ENCODE results near the gene KIF11. TPM values are rescaled to one million over a fixed set of nuclear protein-coding genes. Genes with fewer than 3 reads are reported as not detected.
"Not testable (repeated sequence)": the region's sequence is repeated elsewhere in the genome, so short reads cannot be mapped to it uniquely, and the experiment has no call there.

KIF11 gene
- total RNA-seq, 4 donors from 2014 or later = 0.37 to 2.2 (median 0.69) TPM

DNA sequence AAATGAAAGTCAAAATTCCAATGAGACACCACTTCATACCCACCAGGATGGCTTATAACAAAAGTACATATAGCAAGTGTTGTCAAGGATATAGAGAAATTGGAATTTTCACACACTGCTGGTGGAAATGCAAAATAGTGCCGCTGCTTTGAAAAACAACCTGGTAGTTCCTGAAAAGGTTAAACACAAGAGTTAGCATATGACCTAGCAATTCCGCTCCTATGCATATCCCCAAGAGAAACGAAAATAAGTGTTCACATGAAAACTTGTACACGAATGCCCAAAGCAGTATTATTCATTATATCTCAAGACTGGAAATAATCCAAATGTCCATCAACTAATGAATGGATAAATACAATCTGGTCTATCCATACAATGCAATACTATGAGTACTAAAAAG lies 33.9 kb upstream of the KIF11 start:
- TF ChIP-seq, protein P1, sequence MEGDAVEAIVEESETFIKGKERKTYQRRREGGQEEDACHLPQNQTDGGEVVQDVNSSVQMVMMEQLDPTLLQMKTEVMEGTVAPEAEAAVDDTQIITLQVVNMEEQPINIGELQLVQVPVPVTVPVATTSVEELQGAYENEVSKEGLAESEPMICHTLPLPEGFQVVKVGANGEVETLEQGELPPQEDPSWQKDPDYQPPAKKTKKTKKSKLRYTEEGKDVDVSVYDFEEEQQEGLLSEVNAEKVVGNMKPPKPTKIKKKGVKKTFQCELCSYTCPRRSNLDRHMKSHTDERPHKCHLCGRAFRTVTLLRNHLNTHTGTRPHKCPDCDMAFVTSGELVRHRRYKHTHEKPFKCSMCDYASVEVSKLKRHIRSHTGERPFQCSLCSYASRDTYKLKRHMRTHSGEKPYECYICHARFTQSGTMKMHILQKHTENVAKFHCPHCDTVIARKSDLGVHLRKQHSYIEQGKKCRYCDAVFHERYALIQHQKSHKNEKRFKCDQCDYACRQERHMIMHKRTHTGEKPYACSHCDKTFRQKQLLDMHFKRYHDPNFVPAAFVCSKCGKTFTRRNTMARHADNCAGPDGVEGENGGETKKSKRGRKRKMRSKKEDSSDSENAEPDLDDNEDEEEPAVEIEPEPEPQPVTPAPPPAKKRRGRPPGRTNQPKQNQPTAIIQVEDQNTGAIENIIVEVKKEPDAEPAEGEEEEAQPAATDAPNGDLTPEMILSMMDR (IDR thresholded peaks at IDR 0.05) = no peak
- no peak for ATAC-seq (ENCODE audit: low FRiP score)

DNA sequence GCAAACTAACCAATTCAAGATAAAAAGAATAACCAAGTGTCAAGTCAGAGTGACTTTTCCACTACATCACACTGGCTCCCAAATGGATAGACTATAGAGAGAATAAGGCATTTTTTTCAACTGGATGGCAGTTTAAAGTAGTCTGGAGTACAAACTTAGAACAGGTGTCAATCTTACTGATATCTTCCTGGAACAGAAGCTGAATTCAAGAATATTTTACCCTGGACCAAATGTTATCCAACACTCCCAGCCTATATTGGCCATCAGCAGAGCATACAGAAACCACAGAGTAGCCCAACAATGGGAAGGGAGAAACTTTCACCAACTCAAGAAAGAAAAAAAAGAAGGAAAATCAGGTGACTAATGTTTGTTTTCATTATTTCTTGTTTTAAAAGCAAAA lies 30.5 kb upstream of the KIF11 start:
- TF ChIP-seq, protein P1 (IDR thresholded peaks at IDR 0.05) = no peak
- DNase-seq (ENCODE audit: low spot score) = no peak
- no peak for ATAC-seq (ENCODE audit: low FRiP score)

More for the DNA sequence above, 33.9 kb upstream of the KIF11 start:
- DNase-seq (ENCODE audit: low spot score) = no peak

DNA sequence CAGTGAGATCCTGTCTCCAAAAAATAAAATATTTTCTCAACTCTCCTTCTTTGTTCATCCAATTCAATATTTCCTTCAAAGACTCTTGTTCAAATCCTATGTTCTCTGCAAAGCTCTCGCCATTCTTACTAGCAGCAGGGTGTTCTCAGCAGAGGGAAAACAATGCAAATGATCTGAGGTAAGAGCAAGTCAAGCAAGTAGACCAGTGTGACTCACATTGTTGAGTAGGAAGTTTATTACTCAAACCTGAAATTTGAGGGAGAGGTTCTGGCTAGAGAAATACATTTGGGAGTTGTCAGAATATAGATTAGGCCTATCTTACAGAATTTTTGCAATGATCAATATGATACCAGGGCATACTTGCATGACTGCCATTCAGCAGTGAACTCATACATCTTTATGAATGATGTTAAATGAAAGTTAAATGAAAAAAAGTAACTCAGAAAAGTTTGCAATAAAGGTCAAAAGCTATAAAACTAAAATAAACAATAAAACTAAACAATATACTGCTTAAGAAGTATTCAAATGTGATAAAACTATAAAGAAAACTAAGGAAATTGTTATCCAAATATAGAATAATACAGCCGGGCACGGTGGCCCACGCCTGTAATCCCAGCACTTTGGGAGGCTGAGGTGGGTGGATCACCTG lies 24.9 kb upstream of the KIF11 start:
- ATAC-seq (ENCODE audit: low FRiP score) = no peak
- DNase-seq (ENCODE audit: low spot score) = no peak
- TF ChIP-seq, protein P1 (IDR thresholded peaks at IDR 0.05) = no peak

DNA sequence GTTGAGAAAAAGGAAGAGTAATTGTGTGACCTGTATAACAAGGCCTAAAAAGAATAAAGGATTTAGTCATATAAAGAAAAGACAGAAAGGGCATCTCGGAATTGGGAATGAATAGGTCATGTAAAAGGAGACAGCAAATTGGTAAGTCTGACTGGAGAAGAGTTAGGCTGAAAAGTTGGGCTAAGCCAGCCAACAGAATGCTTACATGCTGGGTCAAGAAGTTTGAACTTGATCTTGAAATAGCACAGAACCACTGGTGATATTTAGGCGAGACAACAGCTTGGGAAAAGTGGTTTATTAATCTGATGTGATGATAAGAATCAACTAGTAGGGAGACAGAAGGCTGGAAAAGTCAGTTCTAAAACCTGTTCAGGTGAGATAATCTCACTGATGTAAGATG lies 23.9 kb upstream of the KIF11 start:
- TF ChIP-seq, protein P1 (IDR thresholded peaks at IDR 0.05) = no peak
- ATAC-seq (ENCODE audit: low FRiP score) = no peak
- DNase-seq (ENCODE audit: low spot score) = no peak

DNA sequence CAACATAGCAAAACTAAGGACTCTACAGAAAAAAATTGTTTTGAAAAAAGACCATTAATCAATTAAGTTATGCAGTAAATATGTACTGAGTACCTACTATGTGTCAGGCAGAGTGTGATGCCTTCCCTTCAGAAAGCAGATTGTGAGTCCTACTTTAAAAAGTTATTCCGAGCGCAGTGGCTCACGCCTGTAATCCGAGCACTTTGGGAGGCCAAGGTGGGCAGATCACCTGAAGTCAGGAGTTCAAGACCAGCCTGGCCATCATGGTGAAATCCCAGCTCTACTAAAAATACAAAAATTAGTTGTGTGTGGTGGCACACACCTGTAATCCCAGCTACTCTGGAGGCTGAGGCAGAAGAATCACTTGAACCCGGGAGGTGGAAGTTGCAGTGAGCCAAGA lies 23.3 kb upstream of the KIF11 start:
- not testable (repeated sequence) for ATAC-seq (ENCODE audit: low FRiP score); DNase-seq (ENCODE audit: low spot score)

DNA sequence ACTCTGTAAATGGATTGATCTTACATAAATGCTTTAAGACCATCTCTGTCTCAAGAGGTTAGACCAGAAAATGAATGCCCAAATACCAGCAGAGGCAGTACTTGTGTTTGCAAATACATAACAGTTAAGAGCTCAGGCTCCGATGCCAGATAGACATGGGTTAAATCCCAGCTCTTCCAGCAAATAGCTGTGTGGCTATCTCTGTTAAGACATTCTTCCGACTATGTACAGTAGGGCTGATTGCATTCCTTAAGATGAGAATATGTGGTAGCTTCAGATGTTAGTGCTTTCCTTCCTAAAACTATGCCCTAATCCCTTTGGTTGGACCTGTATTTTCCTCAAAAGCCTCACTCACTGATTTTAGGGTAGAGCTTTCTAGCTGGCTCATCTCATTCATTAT lies 21.3 kb upstream of the KIF11 start:
- TF ChIP-seq, protein P1 (IDR thresholded peaks at IDR 0.05) = no peak
- ATAC-seq (ENCODE audit: low FRiP score) (no peak), DNase-seq (ENCODE audit: low spot score) (no peak)

DNA sequence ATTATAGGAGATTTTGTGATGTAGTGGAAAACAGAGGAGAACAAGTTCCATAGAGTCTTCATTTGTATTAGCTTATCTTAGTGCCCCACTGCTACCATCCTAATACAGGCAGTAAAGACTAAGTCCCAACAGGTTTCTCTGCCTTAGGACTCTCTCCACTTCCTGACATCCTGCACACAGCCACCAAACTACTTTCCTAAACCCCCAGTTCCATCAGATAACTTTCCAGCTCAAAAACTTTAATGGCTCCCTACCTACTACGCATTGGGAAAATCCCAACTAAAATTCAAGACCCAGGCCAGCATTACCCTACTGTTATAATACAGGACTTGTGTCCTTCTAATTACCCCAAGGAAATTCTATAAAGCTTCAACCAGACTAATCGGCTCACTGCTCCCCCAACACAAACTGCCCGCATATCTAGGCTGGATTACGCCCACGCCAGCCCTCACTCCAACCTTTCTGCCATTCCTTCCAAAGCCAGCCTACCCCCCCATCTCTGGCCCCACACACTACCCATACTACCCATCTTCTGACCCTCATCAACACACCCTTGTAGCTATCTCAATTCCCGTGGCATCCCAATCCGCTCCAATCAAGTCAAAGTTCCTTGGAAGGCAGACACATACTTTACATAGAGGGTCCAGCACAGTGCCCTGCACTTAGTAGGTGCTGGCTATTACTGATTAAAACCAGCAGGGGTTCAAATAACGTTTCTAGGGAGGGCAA lies 20.4 kb upstream of the KIF11 start:
- TF ChIP-seq, protein P1 (IDR thresholded peaks at IDR 0.05) = no peak
- DNase-seq (ENCODE audit: low spot score) = no peak
- no peak for ATAC-seq (ENCODE audit: low FRiP score)

Measured in omental fat pad (tissue), 4 donors.